Panc1 (cell line): ENCODE data around the gene MLYCD.

ENCODE experiments used
- REST ChIP-seq, 2 experiments: IDR thresholded peaks; 2 replicates each; pipeline ENCODE4 v1.6.1; 2011 to 2012; ENCODE audit warnings: low read depth in 2 of 2, control low read depth in 1 of 2, low read length in 1 of 2, mild to moderate bottlenecking in 1 of 2, moderate library complexity in 1 of 2; ENCODE audit not compliant: insufficient read depth in 1 of 2
- TF ChIP-seq, protein P1 (sequence below): fragments of 450-650 bp; IDR thresholded peaks from 2 replicates; pipeline ENCODE4 v1.5.1; 2017; ENCODE audit warnings: mild to moderate bottlenecking

DNA sequence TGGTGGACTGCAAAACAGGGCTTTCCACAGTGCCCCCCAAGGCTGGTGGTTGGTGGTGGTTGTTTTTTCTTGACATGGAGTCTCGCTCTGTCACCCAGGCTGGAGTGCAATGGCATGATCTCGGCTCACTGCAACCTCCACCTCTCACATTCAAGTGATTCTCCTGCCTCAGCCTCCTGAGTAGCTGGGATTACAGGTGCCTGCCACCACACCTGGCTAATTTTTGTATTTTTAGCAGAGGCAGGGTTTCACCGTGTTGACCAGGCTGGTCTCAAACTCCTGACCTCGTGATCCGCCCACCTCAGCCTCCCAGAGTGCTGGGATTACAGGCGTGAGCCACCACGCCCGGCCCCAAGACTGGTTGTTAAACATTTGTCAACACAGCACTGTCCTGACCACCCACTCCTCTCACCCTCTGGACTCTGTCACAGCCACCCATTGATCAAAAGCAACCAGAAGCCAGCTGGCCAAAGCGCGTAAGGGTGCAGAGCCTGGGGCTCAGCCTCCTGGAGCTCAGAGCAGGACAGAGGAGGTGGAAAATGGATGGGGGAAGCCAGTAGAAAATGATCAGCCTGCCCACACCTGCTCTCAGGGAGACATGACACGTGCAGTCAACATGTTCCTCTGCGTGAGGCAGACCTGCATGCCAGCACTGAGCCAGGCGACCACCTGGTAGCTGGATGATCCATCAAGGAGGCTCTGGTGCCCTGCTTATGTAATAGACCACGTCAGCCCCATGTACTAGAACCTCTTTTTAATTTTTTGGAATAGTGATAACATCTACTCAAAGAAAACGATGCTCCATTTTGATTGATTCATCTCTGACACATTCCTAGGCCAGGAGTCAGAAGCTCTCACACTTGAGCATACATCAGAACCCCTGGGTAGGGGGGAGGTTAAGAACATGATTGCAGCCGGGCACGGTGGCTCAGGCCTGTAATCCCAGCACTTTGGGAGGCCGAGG, 39.3 kb downstream of the MLYCD start:
- no peak for TF ChIP-seq REST (IDR thresholded peaks at IDR 0.05; ENCODE audit: insufficient read depth in 1 of 2, low read depth in 2 of 2, low read length in 1 of 2)
- TF ChIP-seq, protein P1, sequence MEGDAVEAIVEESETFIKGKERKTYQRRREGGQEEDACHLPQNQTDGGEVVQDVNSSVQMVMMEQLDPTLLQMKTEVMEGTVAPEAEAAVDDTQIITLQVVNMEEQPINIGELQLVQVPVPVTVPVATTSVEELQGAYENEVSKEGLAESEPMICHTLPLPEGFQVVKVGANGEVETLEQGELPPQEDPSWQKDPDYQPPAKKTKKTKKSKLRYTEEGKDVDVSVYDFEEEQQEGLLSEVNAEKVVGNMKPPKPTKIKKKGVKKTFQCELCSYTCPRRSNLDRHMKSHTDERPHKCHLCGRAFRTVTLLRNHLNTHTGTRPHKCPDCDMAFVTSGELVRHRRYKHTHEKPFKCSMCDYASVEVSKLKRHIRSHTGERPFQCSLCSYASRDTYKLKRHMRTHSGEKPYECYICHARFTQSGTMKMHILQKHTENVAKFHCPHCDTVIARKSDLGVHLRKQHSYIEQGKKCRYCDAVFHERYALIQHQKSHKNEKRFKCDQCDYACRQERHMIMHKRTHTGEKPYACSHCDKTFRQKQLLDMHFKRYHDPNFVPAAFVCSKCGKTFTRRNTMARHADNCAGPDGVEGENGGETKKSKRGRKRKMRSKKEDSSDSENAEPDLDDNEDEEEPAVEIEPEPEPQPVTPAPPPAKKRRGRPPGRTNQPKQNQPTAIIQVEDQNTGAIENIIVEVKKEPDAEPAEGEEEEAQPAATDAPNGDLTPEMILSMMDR: no peak
